ENCODE measurements around the gene MACROD2.

- TF ChIP-seq, protein P1, sequence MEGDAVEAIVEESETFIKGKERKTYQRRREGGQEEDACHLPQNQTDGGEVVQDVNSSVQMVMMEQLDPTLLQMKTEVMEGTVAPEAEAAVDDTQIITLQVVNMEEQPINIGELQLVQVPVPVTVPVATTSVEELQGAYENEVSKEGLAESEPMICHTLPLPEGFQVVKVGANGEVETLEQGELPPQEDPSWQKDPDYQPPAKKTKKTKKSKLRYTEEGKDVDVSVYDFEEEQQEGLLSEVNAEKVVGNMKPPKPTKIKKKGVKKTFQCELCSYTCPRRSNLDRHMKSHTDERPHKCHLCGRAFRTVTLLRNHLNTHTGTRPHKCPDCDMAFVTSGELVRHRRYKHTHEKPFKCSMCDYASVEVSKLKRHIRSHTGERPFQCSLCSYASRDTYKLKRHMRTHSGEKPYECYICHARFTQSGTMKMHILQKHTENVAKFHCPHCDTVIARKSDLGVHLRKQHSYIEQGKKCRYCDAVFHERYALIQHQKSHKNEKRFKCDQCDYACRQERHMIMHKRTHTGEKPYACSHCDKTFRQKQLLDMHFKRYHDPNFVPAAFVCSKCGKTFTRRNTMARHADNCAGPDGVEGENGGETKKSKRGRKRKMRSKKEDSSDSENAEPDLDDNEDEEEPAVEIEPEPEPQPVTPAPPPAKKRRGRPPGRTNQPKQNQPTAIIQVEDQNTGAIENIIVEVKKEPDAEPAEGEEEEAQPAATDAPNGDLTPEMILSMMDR (IDR thresholded peaks at IDR 0.05) = no peak
- no peak for TF ChIP-seq POLR2A (IDR thresholded peaks at IDR 0.05)
Measured at GRCh38 chr20:14830466-14830865, 835.1 kb downstream of the MACROD2 start.

Measured in body of pancreas (tissue), 4 donors.